Activated T-cell treated with anti-CD3 and anti-CD28 coated beads, Interleukin-2, amount 50 U/mL, for 72 hours (primary cell): ENCODE data around the gene ZC3H4. TPM values are rescaled to one million over a fixed set of nuclear protein-coding genes. Genes with fewer than 3 reads are reported as not detected.
"Not testable (repeated sequence)": the region's sequence is repeated elsewhere in the genome, so short reads cannot be mapped to it uniquely, and the experiment has no call there.

Experiments used
- ATAC-seq, 2 donors: fragments of 150-1000 bp; cut with Tn5 transposase; replicated peaks in 1 of 2; 2 replicates each; pipeline ENCODE4 v1.10.0; 2021; ENCODE audit warnings: moderate library complexity in 2 of 2, mild to moderate bottlenecking in 1 of 2
- DNase-seq, 2 donors: peaks; one replicate each; pipeline ENCODE4 v3.0.0; 2021 to 2022; ENCODE audit warnings: mixed read lengths in 1 of 2
- H3K27ac Mint-ChIP-seq: one replicate; pipeline ENCODE4 v1.8.0; 2022; ENCODE audit warnings: mild to moderate bottlenecking, moderate library complexity, mixed read lengths
- H3K27me3 Mint-ChIP-seq: one replicate; pipeline ENCODE4 v1.8.0; 2022; ENCODE audit warnings: low read depth, mixed read lengths
- H3K36me3 Mint-ChIP-seq, 2 donors: one replicate each; pipeline ENCODE4 v1.8.0; 2022; ENCODE audit warnings: mixed read lengths in 2 of 2, mild to moderate bottlenecking in 1 of 2; ENCODE audit not compliant: insufficient read depth in 2 of 2
- H3K4me1 Mint-ChIP-seq: one replicate; pipeline ENCODE4 v1.8.0; 2022; ENCODE audit warnings: low read depth, mixed read lengths
- H3K4me3 Mint-ChIP-seq, 2 donors: one replicate each; pipeline ENCODE4 v1.8.0; 2022; ENCODE audit warnings: mild to moderate bottlenecking in 2 of 2, mixed read lengths in 2 of 2, moderate library complexity in 2 of 2
- H3K9me3 Mint-ChIP-seq, 2 donors: one replicate each; pipeline ENCODE4 v1.8.0; 2022; ENCODE audit warnings: mixed read lengths in 2 of 2
- total RNA-seq, 2 donors: library from RNA; stranded (reverse); gene quantifications; one replicate each; pipeline ENCODE4 v1.2.3, GENCODE V29; 2022

The ZC3H4 gene
- total RNA-seq, 2 donors from 2014 or later: 76.0 to 84.0 TPM

DNA sequence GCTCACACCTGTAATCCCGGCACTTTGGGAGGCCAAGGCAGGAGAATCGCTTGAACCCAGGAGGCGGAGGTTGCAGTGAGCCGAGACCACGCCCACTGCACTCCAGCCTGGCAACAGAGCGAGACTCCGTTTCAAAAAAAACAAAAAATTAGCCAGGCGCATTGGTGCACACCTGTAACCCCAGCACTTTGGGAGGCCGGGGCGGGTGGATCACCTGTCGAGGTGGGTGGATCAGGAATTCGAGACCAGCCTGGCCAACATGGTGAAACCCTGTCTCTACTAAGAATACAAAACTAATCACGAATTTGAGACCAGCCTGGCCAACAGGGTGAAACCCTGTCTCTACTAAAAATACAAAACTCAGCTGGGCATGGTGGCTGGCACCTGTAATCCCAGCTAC is 35.2 kb downstream of the ZC3H4 start:
- not testable (repeated sequence) for DNase-seq, ATAC-seq, H3K27ac Mint-ChIP-seq, H3K4me1 Mint-ChIP-seq, H3K9me3 Mint-ChIP-seq, H3K27me3 Mint-ChIP-seq, H3K4me3 Mint-ChIP-seq
- peaks cover 11 to 19% of the 10 kb centered on the region in 2 donors for H3K36me3 Mint-ChIP-seq

DNA sequence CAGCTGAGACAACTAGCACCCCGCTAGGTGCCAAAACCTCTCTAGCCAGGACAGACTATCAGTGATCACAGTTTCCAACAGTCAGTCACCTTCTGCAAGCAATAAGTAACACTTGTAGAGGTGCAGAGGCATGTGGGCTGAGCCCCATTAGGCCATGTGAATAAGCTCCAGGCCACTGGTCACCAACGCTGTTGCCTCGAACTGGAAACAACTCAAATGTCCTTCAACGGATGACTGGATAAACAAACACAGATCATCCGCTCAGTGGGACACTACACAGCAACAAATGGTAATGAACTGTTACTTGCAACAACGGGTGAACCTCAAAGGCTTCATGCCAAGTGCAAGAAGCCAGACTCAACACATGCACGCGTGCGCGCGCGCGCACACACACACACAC is 37.6 kb downstream of the ZC3H4 start:
- peaks cover 8 to 21% of the 10 kb centered on the region in 2 donors for H3K36me3 Mint-ChIP-seq

GRCh38 chr19:47075179-47075810 is 38.3 kb downstream of the ZC3H4 start:
- peaks cover 10 to 22% of the 10 kb centered on the region in 2 donors for H3K36me3 Mint-ChIP-seq
- no peaks in the 10 kb centered on the region for H3K9me3 Mint-ChIP-seq
- no peaks in the 10 kb centered on the region for H3K27me3 Mint-ChIP-seq
- no peak overlapping the region for H3K27ac Mint-ChIP-seq
- ATAC-seq: no peak
- DNase-seq: no peak
- H3K4me3 Mint-ChIP-seq: no peak overlapping the region
- peaks cover 6% of the 10 kb centered on the region for H3K4me1 Mint-ChIP-seq

More for the DNA sequence above, 37.6 kb downstream of the ZC3H4 start:
- no peaks in the 10 kb centered on the region for H3K27me3 Mint-ChIP-seq
- no peaks in the 10 kb centered on the region for H3K9me3 Mint-ChIP-seq
- no peak for ATAC-seq
- no peak overlapping the region for H3K4me3 Mint-ChIP-seq
- H3K4me1 Mint-ChIP-seq: peaks cover 6% of the 10 kb centered on the region
- no peak overlapping the region for H3K27ac Mint-ChIP-seq
- no peak for DNase-seq

GRCh38 chr19:47074621-47075020 is 39.0 kb downstream of the ZC3H4 start:
- DNase-seq: no peak
- peaks cover 12 to 25% of the 10 kb centered on the region in 2 donors for H3K36me3 Mint-ChIP-seq
- no peak for ATAC-seq
- H3K27ac Mint-ChIP-seq: no peak overlapping the region
- H3K27me3 Mint-ChIP-seq: no peaks in the 10 kb centered on the region
- no peak overlapping the region for H3K4me3 Mint-ChIP-seq
- H3K9me3 Mint-ChIP-seq: no peaks in the 10 kb centered on the region
- H3K4me1 Mint-ChIP-seq: peaks cover 6% of the 10 kb centered on the region

DNA sequence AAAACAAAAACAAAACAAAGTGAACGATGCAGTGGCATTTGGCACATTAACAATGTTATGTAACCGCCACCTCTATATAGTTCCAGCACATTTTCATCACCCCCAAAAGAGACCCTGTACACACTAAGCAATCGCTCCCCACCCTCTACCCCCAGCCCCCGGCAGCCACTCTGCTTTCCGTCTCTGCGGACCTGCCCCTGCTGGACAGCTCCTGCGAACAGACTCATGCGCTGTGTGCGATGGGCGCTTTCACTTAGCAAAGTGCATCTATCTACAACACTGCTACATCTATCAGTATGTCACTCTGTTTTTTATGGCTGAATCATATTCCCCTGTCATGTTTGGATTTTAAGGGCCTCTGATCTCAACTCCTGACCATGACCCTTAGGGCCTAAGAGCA is 40.0 kb downstream of the ZC3H4 start:
- Mint-ChIP-seq H3K27me3 (no peaks in the 10 kb centered on the region), H3K4me1 (peaks cover 6% of the 10 kb centered on the region), H3K4me3 (no peak overlapping the region), H3K27ac (no peak overlapping the region), H3K9me3 (no peaks in the 10 kb centered on the region), H3K36me3 (peaks cover 14 to 26% of the 10 kb centered on the region in 2 donors)
- ATAC-seq: no peak
- no peak for DNase-seq

DNA sequence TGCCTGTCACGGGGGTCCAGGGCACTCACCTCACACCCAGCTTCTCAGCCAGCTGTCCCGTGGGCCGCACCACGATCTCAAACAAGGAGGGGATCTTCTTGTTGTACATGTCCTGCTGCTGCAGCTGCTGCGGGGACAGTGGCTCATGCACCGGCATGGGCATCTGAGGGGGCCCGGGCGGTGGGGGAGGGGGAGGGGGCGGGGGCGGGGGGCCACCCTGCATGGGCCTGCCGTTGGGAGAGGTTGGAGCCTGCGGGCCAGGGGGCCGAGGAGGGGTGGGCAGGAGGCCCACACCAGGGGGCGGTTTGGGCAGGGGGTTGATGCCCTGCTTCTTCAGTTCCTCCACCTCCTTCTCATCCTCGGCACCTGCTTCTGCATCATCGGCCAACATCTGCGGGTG is 41.3 kb downstream of the ZC3H4 start:
- no peak for DNase-seq
- H3K36me3 Mint-ChIP-seq: peaks cover 14 to 21% of the 10 kb centered on the region in 2 donors
- ATAC-seq: no peak
- H3K27ac Mint-ChIP-seq: no peak overlapping the region
- no peaks in the 10 kb centered on the region for H3K27me3 Mint-ChIP-seq
- H3K9me3 Mint-ChIP-seq: no peaks in the 10 kb centered on the region
- peaks cover 6% of the 10 kb centered on the region for H3K4me1 Mint-ChIP-seq
- H3K4me3 Mint-ChIP-seq: no peak overlapping the region

GRCh38 chr19:47071731-47072130 is 41.8 kb downstream of the ZC3H4 start:
- Mint-ChIP-seq H3K9me3 (no peaks in the 10 kb centered on the region), H3K4me3 (no peak overlapping the region), H3K36me3 (peaks cover 14 to 20% of the 10 kb centered on the region in 2 donors), H3K4me1 (peaks cover 6% of the 10 kb centered on the region), H3K27ac (no peak overlapping the region), H3K27me3 (no peaks in the 10 kb centered on the region)
- DNase-seq (no peak), ATAC-seq (no peak)

DNA sequence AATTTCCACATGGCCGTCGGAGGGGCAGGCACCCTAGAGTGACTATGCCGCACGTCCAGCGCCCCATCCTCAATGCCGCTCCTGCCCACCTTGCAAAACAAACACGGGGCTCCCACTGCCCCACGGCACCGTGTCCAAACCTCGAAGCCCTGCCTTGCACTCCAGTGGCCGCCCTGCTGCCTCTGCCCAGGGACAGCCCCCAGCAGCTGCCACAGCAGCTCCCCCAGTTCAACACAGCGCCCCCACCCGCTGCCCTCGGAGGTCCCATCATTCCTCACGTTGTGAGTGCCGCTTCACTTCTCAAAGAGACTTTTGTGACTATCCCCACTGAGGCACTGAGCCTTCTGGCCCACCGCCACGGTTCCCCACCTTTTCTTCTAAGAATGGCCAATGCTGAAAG is 42.8 kb downstream of the ZC3H4 start:
- H3K4me1 Mint-ChIP-seq: peaks cover 6% of the 10 kb centered on the region
- H3K9me3 Mint-ChIP-seq: no peaks in the 10 kb centered on the region
- H3K27ac Mint-ChIP-seq: no peak overlapping the region
- ATAC-seq (no peak), DNase-seq (no peak)
- H3K4me3 Mint-ChIP-seq: no peak overlapping the region
- no peaks in the 10 kb centered on the region for H3K27me3 Mint-ChIP-seq
- H3K36me3 Mint-ChIP-seq: peaks cover 13 to 22% of the 10 kb centered on the region in 2 donors

DNA sequence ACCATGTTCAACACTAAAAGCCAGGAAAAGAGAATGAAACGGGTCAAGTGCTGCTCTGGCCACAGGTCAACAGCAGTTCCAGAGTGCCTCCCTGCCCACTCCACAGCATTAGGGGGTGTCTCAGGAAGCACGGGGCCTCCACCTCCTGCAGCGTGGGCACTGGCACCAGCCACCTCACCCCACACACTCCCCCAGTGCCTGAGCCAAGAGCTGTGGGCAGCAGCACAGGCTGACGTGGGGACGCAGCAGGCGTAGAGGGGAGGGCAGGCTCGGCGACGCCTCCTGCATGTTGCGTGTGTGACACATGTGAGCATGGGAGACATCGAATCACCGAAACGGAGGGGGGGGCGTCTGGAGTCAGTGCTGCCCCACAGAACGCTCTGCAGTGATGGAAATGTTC is 43.8 kb downstream of the ZC3H4 start:
- Mint-ChIP-seq H3K4me3 (no peak overlapping the region), H3K27ac (no peak overlapping the region), H3K4me1 (peaks cover 6% of the 10 kb centered on the region), H3K36me3 (peaks cover 8 to 22% of the 10 kb centered on the region in 2 donors), H3K27me3 (no peaks in the 10 kb centered on the region), H3K9me3 (no peaks in the 10 kb centered on the region)
- ATAC-seq: no peak
- no peak for DNase-seq

- ATAC-seq (no peak), DNase-seq (no peak)
- H3K36me3 Mint-ChIP-seq: peaks cover 6 to 20% of the 10 kb centered on the region in 2 donors
- H3K4me1 Mint-ChIP-seq: peaks cover 6% of the 10 kb centered on the region
- H3K9me3 Mint-ChIP-seq: no peaks in the 10 kb centered on the region
- H3K27me3 Mint-ChIP-seq: no peaks in the 10 kb centered on the region
- no peak overlapping the region for H3K4me3 Mint-ChIP-seq
- no peak overlapping the region for H3K27ac Mint-ChIP-seq
Observed at GRCh38 chr19:47068876-47069406, 44.6 kb downstream of the ZC3H4 start.

DNA sequence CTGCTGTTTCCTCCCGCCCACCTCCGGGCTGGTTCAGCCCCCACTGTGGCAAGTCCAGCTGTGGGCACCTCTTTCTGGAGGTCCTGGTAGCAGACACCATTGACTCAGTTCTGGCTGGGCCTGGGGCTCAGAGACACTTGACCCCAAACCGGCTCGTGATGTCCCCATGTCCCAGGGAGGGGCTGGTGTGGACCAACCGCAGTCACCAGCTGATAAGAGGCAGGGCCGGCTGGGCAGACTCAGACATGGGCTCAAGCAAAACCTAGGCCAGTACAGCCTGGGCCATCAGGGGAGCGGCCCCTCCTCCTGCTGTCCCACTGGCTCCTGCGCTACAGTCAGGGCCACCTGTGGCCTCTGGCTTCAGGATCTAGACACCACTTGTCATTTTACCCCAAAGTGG is 45.3 kb downstream of the ZC3H4 start:
- DNase-seq (no peak), ATAC-seq (no peak)
- Mint-ChIP-seq H3K27me3 (no peaks in the 10 kb centered on the region), H3K9me3 (no peaks in the 10 kb centered on the region), H3K4me3 (no peak overlapping the region), H3K4me1 (peaks cover 6% of the 10 kb centered on the region), H3K27ac (no peak overlapping the region), H3K36me3 (peaks cover 6 to 20% of the 10 kb centered on the region in 2 donors)

- peaks cover 6 to 18% of the 10 kb centered on the region in 2 donors for H3K36me3 Mint-ChIP-seq
Observed at GRCh38 chr19:47067215-47067847, 46.2 kb downstream of the ZC3H4 start.

GRCh38 chr19:47066376-47067214 is 47.0 kb downstream of the ZC3H4 start:
- H3K4me3 Mint-ChIP-seq: no peak overlapping the region
- peaks cover 6 to 18% of the 10 kb centered on the region in 2 donors for H3K36me3 Mint-ChIP-seq
- ATAC-seq: no peak
- no peak for DNase-seq
- peaks cover 6% of the 10 kb centered on the region for H3K4me1 Mint-ChIP-seq
- H3K27me3 Mint-ChIP-seq: no peaks in the 10 kb centered on the region
- H3K9me3 Mint-ChIP-seq: no peaks in the 10 kb centered on the region
- no peak overlapping the region for H3K27ac Mint-ChIP-seq

More at GRCh38 chr19:47067215-47067847, 46.2 kb downstream of the ZC3H4 start:
- Mint-ChIP-seq H3K4me3 (no peak overlapping the region), H3K27ac (no peak overlapping the region), H3K4me1 (peaks cover 6% of the 10 kb centered on the region), H3K9me3 (no peaks in the 10 kb centered on the region), H3K27me3 (no peaks in the 10 kb centered on the region)
- no peak for DNase-seq
- ATAC-seq: no peak
